LNCaP clone FGC (cell line): ENCODE measurements around the gene MAPK6.

Source experiments
- DNase-seq: peaks from one replicate; pipeline ENCODE4 v3.0.0-alpha.2; 2011; ENCODE audit warnings: low read depth
- H3K4me3 ChIP-seq: 2 replicates; pipeline ENCODE4 v1.5.1; 2011; ENCODE audit warnings: mild to moderate bottlenecking, low read depth, low read length, control low read depth
- TF ChIP-seq, protein P1 (sequence below): IDR thresholded peaks from 2 replicates; pipeline ENCODE4 v1.5.1; 2012; ENCODE audit warnings: mild to moderate bottlenecking; ENCODE audit not compliant: control insufficient read depth, insufficient read depth; ENCODE audit errors: extremely low read depth

Gene MAPK6

DNA sequence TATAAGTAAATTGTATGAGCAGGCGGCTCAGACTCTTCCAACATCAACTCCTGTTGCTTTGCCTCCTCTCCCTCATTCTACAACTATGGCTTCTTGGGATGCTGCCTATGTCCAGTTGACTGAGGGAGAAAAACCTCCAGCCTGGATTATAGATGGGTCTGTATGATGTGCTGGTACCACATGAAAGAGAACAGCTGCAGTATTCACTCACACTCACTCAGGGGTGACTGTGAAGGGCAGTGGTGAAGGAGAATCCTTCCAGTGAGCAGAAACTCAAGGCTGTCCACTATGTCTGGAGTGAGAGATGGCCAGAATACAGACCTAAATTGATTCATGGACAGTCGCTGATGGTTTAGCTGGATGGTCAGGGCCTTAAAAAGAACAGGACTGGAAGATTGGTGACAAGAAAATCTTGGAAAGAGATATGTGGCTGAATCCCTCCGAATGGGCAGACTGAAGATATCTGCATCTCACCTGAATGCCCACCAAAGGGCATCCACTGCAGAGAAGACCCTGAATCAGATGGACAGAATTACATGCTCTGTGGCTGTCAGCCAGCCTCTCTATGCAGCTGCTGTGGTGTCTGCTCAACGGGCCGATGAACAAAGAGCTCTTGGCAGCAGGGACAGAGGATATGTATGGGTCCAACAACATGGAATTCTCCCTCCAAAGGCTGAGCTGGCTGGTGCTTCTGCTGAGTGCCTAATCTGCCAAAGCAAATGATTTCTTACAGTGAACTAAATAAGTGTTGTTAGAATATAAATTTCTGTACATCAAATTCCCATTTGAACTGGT is 95.4 kb downstream of the MAPK6 start:
- no peak for DNase-seq
- TF ChIP-seq, protein P1, sequence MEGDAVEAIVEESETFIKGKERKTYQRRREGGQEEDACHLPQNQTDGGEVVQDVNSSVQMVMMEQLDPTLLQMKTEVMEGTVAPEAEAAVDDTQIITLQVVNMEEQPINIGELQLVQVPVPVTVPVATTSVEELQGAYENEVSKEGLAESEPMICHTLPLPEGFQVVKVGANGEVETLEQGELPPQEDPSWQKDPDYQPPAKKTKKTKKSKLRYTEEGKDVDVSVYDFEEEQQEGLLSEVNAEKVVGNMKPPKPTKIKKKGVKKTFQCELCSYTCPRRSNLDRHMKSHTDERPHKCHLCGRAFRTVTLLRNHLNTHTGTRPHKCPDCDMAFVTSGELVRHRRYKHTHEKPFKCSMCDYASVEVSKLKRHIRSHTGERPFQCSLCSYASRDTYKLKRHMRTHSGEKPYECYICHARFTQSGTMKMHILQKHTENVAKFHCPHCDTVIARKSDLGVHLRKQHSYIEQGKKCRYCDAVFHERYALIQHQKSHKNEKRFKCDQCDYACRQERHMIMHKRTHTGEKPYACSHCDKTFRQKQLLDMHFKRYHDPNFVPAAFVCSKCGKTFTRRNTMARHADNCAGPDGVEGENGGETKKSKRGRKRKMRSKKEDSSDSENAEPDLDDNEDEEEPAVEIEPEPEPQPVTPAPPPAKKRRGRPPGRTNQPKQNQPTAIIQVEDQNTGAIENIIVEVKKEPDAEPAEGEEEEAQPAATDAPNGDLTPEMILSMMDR: no peak
- H3K4me3 ChIP-seq: no peak overlapping the region

DNA sequence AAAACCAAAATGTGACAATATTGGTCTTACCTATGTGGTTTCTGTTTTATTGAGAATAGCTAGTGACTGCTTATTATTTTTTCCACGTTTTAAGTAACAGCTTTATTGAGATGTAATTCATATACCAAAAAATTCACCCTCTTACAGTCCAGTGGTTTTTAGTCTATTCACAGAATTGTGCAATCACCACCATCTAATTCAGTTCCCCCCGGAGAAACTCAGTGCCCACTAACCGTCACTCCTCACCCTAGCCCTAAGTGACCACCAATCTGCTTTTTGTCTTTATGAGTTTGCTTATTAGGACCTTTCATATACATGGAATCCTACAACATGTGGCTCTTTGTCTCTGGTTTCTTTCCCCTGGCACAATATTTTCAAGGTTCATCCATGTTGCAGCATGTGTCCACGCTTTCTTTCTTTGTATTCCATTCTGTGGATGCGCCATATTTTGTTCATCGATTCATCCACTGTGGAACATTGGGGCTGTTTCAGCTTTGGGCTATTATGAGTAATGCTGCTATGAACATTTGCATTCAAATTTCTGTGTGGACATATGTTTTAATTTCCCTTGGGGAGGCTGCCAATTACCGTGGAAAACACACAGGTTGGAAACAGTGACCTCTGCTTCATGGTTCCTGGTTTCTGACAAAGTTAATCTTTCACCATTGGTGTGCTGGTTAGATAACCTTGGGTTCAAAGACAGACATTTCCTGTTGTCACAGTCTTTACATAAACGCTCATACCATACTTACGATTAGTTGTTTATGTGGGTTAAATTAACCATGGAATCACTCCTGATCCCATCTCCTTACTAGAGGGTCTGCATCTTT is 96.8 kb downstream of the MAPK6 start:
- no peak for DNase-seq
- TF ChIP-seq, protein P1: no peak
- H3K4me3 ChIP-seq: no peak overlapping the region
